Activated naive CD4-positive, alpha-beta T cell treated with anti-CD3 and anti-CD28 coated beads for 36 hours (primary cell): ENCODE results near the gene TRPM7. TPM values are rescaled to one million over a fixed set of nuclear protein-coding genes. Genes with fewer than 3 reads are reported as not detected.
"Not testable (repeated sequence)": the region's sequence is repeated elsewhere in the genome, so short reads cannot be mapped to it uniquely, and the experiment has no call there.

ENCODE experiments used
- CTCF ChIA-PET: fragments of 350-600 bp; sonication (Branson Sonifier 250); formaldehyde crosslinking; loops from one replicate; lab custom pipeline; 2021; ENCODE audit warnings: antibody characterized with exemption; lab: Charles Lee
- DNase-seq: peaks from one replicate; pipeline ENCODE4 v3.0.0-alpha.2; 2020
- H3K27ac Mint-ChIP-seq: one replicate; pipeline ENCODE4 v1.8.0; 2021; ENCODE audit warnings: mild to moderate bottlenecking, mixed read lengths
- H3K27me3 Mint-ChIP-seq: one replicate; pipeline ENCODE4 v1.8.0; 2021; ENCODE audit warnings: low read depth, mixed read lengths
- H3K36me3 Mint-ChIP-seq: one replicate; pipeline ENCODE4 v1.8.0; 2021; ENCODE audit warnings: low read depth, mixed read lengths
- H3K4me1 Mint-ChIP-seq: one replicate; pipeline ENCODE4 v1.8.0; 2021; ENCODE audit warnings: low read depth, mixed read lengths
- H3K4me3 Mint-ChIP-seq: one replicate; pipeline ENCODE4 v1.8.0; 2021; ENCODE audit warnings: mild to moderate bottlenecking, moderate library complexity, mixed read lengths
- H3K9me3 Mint-ChIP-seq: one replicate; pipeline ENCODE4 v1.8.0; 2021; ENCODE audit warnings: mixed read lengths
- intact Hi-C: fragments of 100-400 bp; cut with micrococcal nuclease; formaldehyde crosslinking; loops from one replicate; pipeline ENCODE4 v1.15.1; 2023
- total RNA-seq, 2 experiments: library from RNA; stranded (reverse); gene quantifications; one replicate each; pipeline ENCODE4 v1.2.3, GENCODE V29; 2021

The TRPM7 gene
- total RNA-seq, 2 experiments from 2014 or later: 31.1 to 32.7 TPM

- H3K27me3 Mint-ChIP-seq: no peaks in the 10 kb centered on the region
- no peak overlapping the region for H3K27ac Mint-ChIP-seq
- H3K9me3 Mint-ChIP-seq: no peaks in the 10 kb centered on the region
- H3K4me3 Mint-ChIP-seq: no peak overlapping the region
- H3K4me1 Mint-ChIP-seq: no peaks in the 10 kb centered on the region
- DNase-seq: no peak
- intact Hi-C loops: no loop called here
- peaks cover 53% of the 10 kb centered on the region for H3K36me3 Mint-ChIP-seq
- CTCF ChIA-PET: no interaction called here
Observed at GRCh38 chr15:50607129-50607528, 79.5 kb downstream of the TRPM7 start.

GRCh38 chr15:50605462-50605861 is 81.1 kb downstream of the TRPM7 start:
- no peak overlapping the region for H3K27ac Mint-ChIP-seq
- peaks cover 44% of the 10 kb centered on the region for H3K36me3 Mint-ChIP-seq
- no peak overlapping the region for H3K4me3 Mint-ChIP-seq
- CTCF ChIA-PET: interaction anchor here (0.6 to 0.7 kb wide), 2 partner anchors 18 to 47 kb away, joined by 3 read pairs; no protein-coding TSS in a partner anchor
- no peaks in the 10 kb centered on the region for H3K9me3 Mint-ChIP-seq
- no peaks in the 10 kb centered on the region for H3K27me3 Mint-ChIP-seq
- intact Hi-C loops: no loop called here
- no peak for DNase-seq
- no peaks in the 10 kb centered on the region for H3K4me1 Mint-ChIP-seq

GRCh38 chr15:50602028-50602427 is 84.6 kb downstream of the TRPM7 start:
- H3K27ac Mint-ChIP-seq, H3K4me3 Mint-ChIP-seq, H3K27me3 Mint-ChIP-seq, DNase-seq, intact Hi-C loops, H3K4me1 Mint-ChIP-seq, H3K9me3 Mint-ChIP-seq: not testable (repeated sequence)
- peaks cover 35% of the 10 kb centered on the region for H3K36me3 Mint-ChIP-seq
- CTCF ChIA-PET: interaction anchor here (0.7 kb wide), 1 partner anchor 305 kb away, joined by 3 read pairs; no protein-coding TSS in a partner anchor

GRCh38 chr15:50594311-50594710 is 92.3 kb downstream of the TRPM7 start:
- Mint-ChIP-seq H3K4me3 (no peak overlapping the region), H3K36me3 (peaks cover 22% of the 10 kb centered on the region), H3K27ac (no peak overlapping the region), H3K9me3 (no peaks in the 10 kb centered on the region), H3K27me3 (no peaks in the 10 kb centered on the region), H3K4me1 (no peaks in the 10 kb centered on the region)
- intact Hi-C loops: no loop called here
- DNase-seq: no peak
- CTCF ChIA-PET: no interaction called here

GRCh38 chr15:50593761-50594160 is 92.8 kb downstream of the TRPM7 start:
- H3K27me3 Mint-ChIP-seq: no peaks in the 10 kb centered on the region
- H3K36me3 Mint-ChIP-seq: peaks cover 25% of the 10 kb centered on the region
- intact Hi-C loops: no loop called here
- no peak overlapping the region for H3K4me3 Mint-ChIP-seq
- CTCF ChIA-PET: no interaction called here
- DNase-seq: no peak
- H3K9me3 Mint-ChIP-seq: no peaks in the 10 kb centered on the region
- no peak overlapping the region for H3K27ac Mint-ChIP-seq
- H3K4me1 Mint-ChIP-seq: no peaks in the 10 kb centered on the region

GRCh38 chr15:50590288-50590687 is 96.3 kb downstream of the TRPM7 start:
- Mint-ChIP-seq H3K27ac (no peak overlapping the region), H3K36me3 (peaks cover 36% of the 10 kb centered on the region), H3K27me3 (no peaks in the 10 kb centered on the region), H3K4me3 (no peak overlapping the region), H3K9me3 (no peaks in the 10 kb centered on the region), H3K4me1 (no peaks in the 10 kb centered on the region)
- CTCF ChIA-PET: no interaction called here
- intact Hi-C loops: no loop called here
- no peak for DNase-seq

GRCh38 chr15:50577492-50577891 is 109.1 kb downstream of the TRPM7 start:
- Mint-ChIP-seq H3K27me3 (no peaks in the 10 kb centered on the region), H3K36me3 (peaks cover 26% of the 10 kb centered on the region)

GRCh38 chr15:50576166-50576565 is 110.4 kb downstream of the TRPM7 start:
- H3K27me3 Mint-ChIP-seq: no peaks in the 10 kb centered on the region
- no peak for DNase-seq
- H3K9me3 Mint-ChIP-seq: no peaks in the 10 kb centered on the region
- no peak overlapping the region for H3K27ac Mint-ChIP-seq
- CTCF ChIA-PET: interaction anchor here (0.6 to 0.9 kb wide), 2 partner anchors 14 kb away, joined by 3 read pairs; no protein-coding TSS in a partner anchor
- no peaks in the 10 kb centered on the region for H3K4me1 Mint-ChIP-seq
- intact Hi-C loops: no loop called here
- peaks cover 24% of the 10 kb centered on the region for H3K36me3 Mint-ChIP-seq
- no peak overlapping the region for H3K4me3 Mint-ChIP-seq

More at GRCh38 chr15:50577492-50577891, 109.1 kb downstream of the TRPM7 start:
- no peaks in the 10 kb centered on the region for H3K9me3 Mint-ChIP-seq
- no peak for DNase-seq
- no peak overlapping the region for H3K27ac Mint-ChIP-seq
- CTCF ChIA-PET: interaction anchor here (0.7 kb wide), 1 partner anchor 81 kb away, joined by 4 read pairs; no protein-coding TSS in a partner anchor
- H3K4me1 Mint-ChIP-seq: no peaks in the 10 kb centered on the region
- H3K4me3 Mint-ChIP-seq: no peak overlapping the region
- intact Hi-C loops: no loop called here

GRCh38 chr15:50573842-50574241 is 112.8 kb downstream of the TRPM7 start:
- CTCF ChIA-PET, H3K4me1 Mint-ChIP-seq, H3K9me3 Mint-ChIP-seq, H3K27ac Mint-ChIP-seq, DNase-seq, H3K4me3 Mint-ChIP-seq, H3K27me3 Mint-ChIP-seq, intact Hi-C loops: not testable (repeated sequence)
- peaks cover 30% of the 10 kb centered on the region for H3K36me3 Mint-ChIP-seq

- intact Hi-C loops: loop anchor here (5.0 kb wide), 1 partner anchor 56 kb away; no protein-coding TSS in a partner anchor
- peaks cover 6% of the 10 kb centered on the region for H3K4me1 Mint-ChIP-seq
- H3K4me3 Mint-ChIP-seq: no peak overlapping the region
- CTCF ChIA-PET: interaction anchor here (1.4 kb wide), 1 partner anchor 15 kb away, joined by 4 read pairs; no protein-coding TSS in a partner anchor
- H3K36me3 Mint-ChIP-seq: peaks cover 19% of the 10 kb centered on the region
- no peaks in the 10 kb centered on the region for H3K9me3 Mint-ChIP-seq
- H3K27me3 Mint-ChIP-seq: no peaks in the 10 kb centered on the region
- DNase-seq: no peak
- peak overlapping the region; percentile 75 for H3K27ac Mint-ChIP-seq
Observed at GRCh38 chr15:50563756-50564155, 122.8 kb downstream of the TRPM7 start.

GRCh38 chr15:50562735-50563640 is 123.6 kb downstream of the TRPM7 start:
- peaks cover 6% of the 10 kb centered on the region for H3K4me1 Mint-ChIP-seq
- H3K9me3 Mint-ChIP-seq: no peaks in the 10 kb centered on the region
- peaks cover 17% of the 10 kb centered on the region for H3K36me3 Mint-ChIP-seq
- DNase-seq: peak; percentile 8
- H3K27me3 Mint-ChIP-seq: no peaks in the 10 kb centered on the region
- intact Hi-C loops: loop anchor here (5.0 kb wide), 1 partner anchor 56 kb away; no protein-coding TSS in a partner anchor
- no peak overlapping the region for H3K4me3 Mint-ChIP-seq
- H3K27ac Mint-ChIP-seq: peak overlapping the region; percentile 75
- CTCF ChIA-PET: interaction anchor here (1.0 to 1.4 kb wide), 2 partner anchors 13 to 14 kb away, joined by 3 to 4 read pairs; no protein-coding TSS in a partner anchor

GRCh38 chr15:50558012-50558411 is 128.6 kb downstream of the TRPM7 start:
- Mint-ChIP-seq H3K9me3 (no peaks in the 10 kb centered on the region), H3K27ac (no peak overlapping the region), H3K4me1 (peaks cover 2% of the 10 kb centered on the region), H3K36me3 (peaks cover 9% of the 10 kb centered on the region), H3K27me3 (no peaks in the 10 kb centered on the region), H3K4me3 (no peak overlapping the region)
- DNase-seq: no peak
- intact Hi-C loops: no loop called here
- CTCF ChIA-PET: interaction anchor here (0.8 to 1.3 kb wide), 2 partner anchors 12 to 439 kb away, joined by 4 to 6 read pairs; no protein-coding TSS in a partner anchor
